Measurements from ENCODE around the gene CDH8.

The CDH8 gene

GRCh38 chr16:62038646-62039045, 2.4 kb upstream of the CDH8 start:
- Histone ChIP-seq H3K9me3 (ENCODE audit: control insufficient read depth, low read length) (no peaks in the 10 kb centered on the region), H2AK5ac (ENCODE audit: low read length, severe bottlenecking) (no peak overlapping the region), H3K36me3 (ENCODE audit: control insufficient read depth in 1 of 2, insufficient read depth in 2 of 2, low read depth in 1 of 2, low read length in 2 of 2) (no peaks in the 10 kb centered on the region), H2BK120ac (ENCODE audit: low read depth, low read length) (no peak overlapping the region), H3K4me2 (ENCODE audit: low read length, poor library complexity, severe bottlenecking) (no peak overlapping the region), H2BK15ac (ENCODE audit: low read depth, poor library complexity, severe bottlenecking) (no peak overlapping the region), H3K14ac (ENCODE audit: low read length in 2 of 2) (no peak overlapping the region), H3K27ac (ENCODE audit: low read length, poor library complexity, severe bottlenecking) (no peak overlapping the region), H3K4me1 (ENCODE audit: control insufficient read depth, insufficient read depth, low read depth, low read length) (peaks cover 22% of the 10 kb centered on the region), H3K18ac (ENCODE audit: low read depth in 1 of 2, low read length in 2 of 2) (no peak overlapping the region), H4K8ac (ENCODE audit: low read length) (no peak overlapping the region), H3K4ac (ENCODE audit: low read depth in 1 of 2, low read length in 2 of 2) (no peak overlapping the region), H3K79me1 (replicated peaks; ENCODE audit: low read length, poor library complexity, severe bottlenecking) (no peaks in the 10 kb centered on the region), H2BK5ac (ENCODE audit: low read depth, low read length, poor library complexity, severe bottlenecking) (no peak overlapping the region), H3K27me3 (ENCODE audit: control insufficient read depth in 1 of 2, insufficient read depth in 1 of 2, low read length in 2 of 2) (peaks cover 30 to 42% of the 10 kb centered on the region in 2 experiments), H3K9ac (ENCODE audit: low read length) (no peak overlapping the region), H3K4me3 (ENCODE audit: insufficient read depth in 1 of 2, low read depth in 1 of 2, low read length in 2 of 2) (no peak overlapping the region), H2BK12ac (ENCODE audit: low read length in 2 of 2) (no peak overlapping the region), H2AFZ (ENCODE audit: low read depth, low read length) (no peak overlapping the region), H3K23ac (ENCODE audit: low read length in 2 of 2) (no peak overlapping the region), H4K91ac (ENCODE audit: low read length) (no peak overlapping the region)
- DNase-seq: no peak
- 59% methylated on average over 3 of the region's 3 CpGs for WGBS

DNA sequence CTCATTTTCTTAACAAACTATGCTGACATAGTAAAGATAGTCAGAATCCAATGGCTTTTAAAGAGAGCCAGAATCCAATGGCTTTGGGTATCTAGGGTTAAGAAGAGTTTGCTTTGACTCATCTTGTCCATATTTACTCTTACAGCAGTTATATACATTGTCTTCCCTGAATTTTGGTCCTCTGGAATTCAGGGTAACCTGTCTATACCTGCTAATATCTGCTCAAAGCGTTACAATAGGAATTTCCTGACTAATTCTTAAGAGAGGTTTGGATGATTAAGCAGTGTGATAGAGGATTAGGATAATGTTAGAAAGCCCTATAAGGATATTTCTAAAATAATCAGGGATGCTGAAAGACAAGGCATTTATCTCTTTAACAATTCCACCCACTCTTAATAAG, 2.0 kb upstream of the CDH8 start:
- no peak overlapping the region for H3K9ac ChIP-seq (ENCODE audit: low read length)
- peaks cover 22% of the 10 kb centered on the region for H3K4me1 ChIP-seq (ENCODE audit: control insufficient read depth, insufficient read depth, low read depth, low read length)
- no peak overlapping the region for H2BK5ac ChIP-seq (ENCODE audit: low read depth, low read length, poor library complexity, severe bottlenecking)
- H3K23ac ChIP-seq (ENCODE audit: low read length in 2 of 2): no peak overlapping the region
- no peaks in the 10 kb centered on the region for H3K79me1 ChIP-seq (replicated peaks; ENCODE audit: low read length, poor library complexity, severe bottlenecking)
- H2AFZ ChIP-seq (ENCODE audit: low read depth, low read length): no peak overlapping the region
- H3K9me3 ChIP-seq (ENCODE audit: control insufficient read depth, low read length): no peaks in the 10 kb centered on the region
- no peak overlapping the region for H2BK120ac ChIP-seq (ENCODE audit: low read depth, low read length)
- WGBS: 78% methylated on average over 1 of the region's 1 CpG
- no peak overlapping the region for H3K4me3 ChIP-seq (ENCODE audit: insufficient read depth in 1 of 2, low read depth in 1 of 2, low read length in 2 of 2)
- H3K4me2 ChIP-seq (ENCODE audit: low read length, poor library complexity, severe bottlenecking): no peak overlapping the region
- H3K4ac ChIP-seq (ENCODE audit: low read depth in 1 of 2, low read length in 2 of 2): no peak overlapping the region
- H2BK12ac ChIP-seq (ENCODE audit: low read length in 2 of 2): no peak overlapping the region
- H3K27me3 ChIP-seq (ENCODE audit: control insufficient read depth in 1 of 2, insufficient read depth in 1 of 2, low read length in 2 of 2): peaks cover 30 to 46% of the 10 kb centered on the region in 2 experiments
- no peak overlapping the region for H4K91ac ChIP-seq (ENCODE audit: low read length)
- H2BK15ac ChIP-seq (ENCODE audit: low read depth, poor library complexity, severe bottlenecking): no peak overlapping the region
- no peak overlapping the region for H3K14ac ChIP-seq (ENCODE audit: low read length in 2 of 2)
- no peaks in the 10 kb centered on the region for H3K36me3 ChIP-seq (ENCODE audit: control insufficient read depth in 1 of 2, insufficient read depth in 2 of 2, low read depth in 1 of 2, low read length in 2 of 2)
- no peak overlapping the region for H2AK5ac ChIP-seq (ENCODE audit: low read length, severe bottlenecking)
- no peak overlapping the region for H4K8ac ChIP-seq (ENCODE audit: low read length)
- no peak overlapping the region for H3K27ac ChIP-seq (ENCODE audit: low read length, poor library complexity, severe bottlenecking)
- no peak overlapping the region for H3K18ac ChIP-seq (ENCODE audit: low read depth in 1 of 2, low read length in 2 of 2)
- no peak for DNase-seq

- H2AFZ ChIP-seq (ENCODE audit: low read depth, low read length): no peak overlapping the region
- H3K9ac ChIP-seq (ENCODE audit: low read length): no peak overlapping the region
- no peak overlapping the region for H3K14ac ChIP-seq (ENCODE audit: low read length in 2 of 2)
- H3K4ac ChIP-seq (ENCODE audit: low read depth in 1 of 2, low read length in 2 of 2): no peak overlapping the region
- H2BK15ac ChIP-seq (ENCODE audit: low read depth, poor library complexity, severe bottlenecking): no peak overlapping the region
- H2BK5ac ChIP-seq (ENCODE audit: low read depth, low read length, poor library complexity, severe bottlenecking): no peak overlapping the region
- no peak overlapping the region for H2AK5ac ChIP-seq (ENCODE audit: low read length, severe bottlenecking)
- H4K91ac ChIP-seq (ENCODE audit: low read length): no peak overlapping the region
- WGBS: 4% methylated on average over 13 of the region's 15 CpGs
- peaks cover 30 to 52% of the 10 kb centered on the region in 2 experiments for H3K27me3 ChIP-seq (ENCODE audit: control insufficient read depth in 1 of 2, insufficient read depth in 1 of 2, low read length in 2 of 2)
- H3K9me3 ChIP-seq (ENCODE audit: control insufficient read depth, low read length): no peaks in the 10 kb centered on the region
- no peaks in the 10 kb centered on the region for H3K36me3 ChIP-seq (ENCODE audit: control insufficient read depth in 1 of 2, insufficient read depth in 2 of 2, low read depth in 1 of 2, low read length in 2 of 2)
- no peak overlapping the region for H2BK120ac ChIP-seq (ENCODE audit: low read depth, low read length)
- no peak overlapping the region for H4K8ac ChIP-seq (ENCODE audit: low read length)
- H3K4me3 ChIP-seq (ENCODE audit: insufficient read depth in 1 of 2, low read depth in 1 of 2, low read length in 2 of 2): no peak overlapping the region
- no peak overlapping the region for H3K18ac ChIP-seq (ENCODE audit: low read depth in 1 of 2, low read length in 2 of 2)
- DNase-seq: no peak
- H3K4me1 ChIP-seq (ENCODE audit: control insufficient read depth, insufficient read depth, low read depth, low read length): peaks cover 22% of the 10 kb centered on the region
- H3K4me2 ChIP-seq (ENCODE audit: low read length, poor library complexity, severe bottlenecking): peak overlapping the region; percentile 46
- H2BK12ac ChIP-seq (ENCODE audit: low read length in 2 of 2): no peak overlapping the region
- no peaks in the 10 kb centered on the region for H3K79me1 ChIP-seq (replicated peaks; ENCODE audit: low read length, poor library complexity, severe bottlenecking)
- no peak overlapping the region for H3K27ac ChIP-seq (ENCODE audit: low read length, poor library complexity, severe bottlenecking)
- H3K23ac ChIP-seq (ENCODE audit: low read length in 2 of 2): no peak overlapping the region
Measured at GRCh38 chr16:62036802-62037135, 531 bp upstream of the CDH8 start.

- H3K4me1 ChIP-seq (ENCODE audit: control insufficient read depth, insufficient read depth, low read depth, low read length): peaks cover 22% of the 10 kb centered on the region
- no peak overlapping the region for H2BK120ac ChIP-seq (ENCODE audit: low read depth, low read length)
- DNase-seq: no peak
- no peak overlapping the region for H2AFZ ChIP-seq (ENCODE audit: low read depth, low read length)
- no peak overlapping the region for H3K27ac ChIP-seq (ENCODE audit: low read length, poor library complexity, severe bottlenecking)
- no peak overlapping the region for H2BK5ac ChIP-seq (ENCODE audit: low read depth, low read length, poor library complexity, severe bottlenecking)
- H2BK12ac ChIP-seq (ENCODE audit: low read length in 2 of 2): no peak overlapping the region
- no peak overlapping the region for H2AK5ac ChIP-seq (ENCODE audit: low read length, severe bottlenecking)
- H3K9me3 ChIP-seq (ENCODE audit: control insufficient read depth, low read length): no peaks in the 10 kb centered on the region
- H3K79me1 ChIP-seq (replicated peaks; ENCODE audit: low read length, poor library complexity, severe bottlenecking): no peaks in the 10 kb centered on the region
- H3K4ac ChIP-seq (ENCODE audit: low read depth in 1 of 2, low read length in 2 of 2): no peak overlapping the region
- WGBS: 3% methylated on average over 65 of the region's 65 CpGs
- H3K4me3 ChIP-seq (ENCODE audit: insufficient read depth in 1 of 2, low read depth in 1 of 2, low read length in 2 of 2): peak overlapping the region; percentile 24 to 54
- peak overlapping the region; percentile 97 for H3K4me2 ChIP-seq (ENCODE audit: low read length, poor library complexity, severe bottlenecking)
- no peak overlapping the region for H4K8ac ChIP-seq (ENCODE audit: low read length)
- H3K14ac ChIP-seq (ENCODE audit: low read length in 2 of 2): no peak overlapping the region
- H2BK15ac ChIP-seq (ENCODE audit: low read depth, poor library complexity, severe bottlenecking): no peak overlapping the region
- peaks cover 30 to 52% of the 10 kb centered on the region in 2 experiments for H3K27me3 ChIP-seq (ENCODE audit: control insufficient read depth in 1 of 2, insufficient read depth in 1 of 2, low read length in 2 of 2)
- H3K9ac ChIP-seq (ENCODE audit: low read length): no peak overlapping the region
- no peak overlapping the region for H3K18ac ChIP-seq (ENCODE audit: low read depth in 1 of 2, low read length in 2 of 2)
- H3K36me3 ChIP-seq (ENCODE audit: control insufficient read depth in 1 of 2, insufficient read depth in 2 of 2, low read depth in 1 of 2, low read length in 2 of 2): no peaks in the 10 kb centered on the region
- H3K23ac ChIP-seq (ENCODE audit: low read length in 2 of 2): no peak overlapping the region
- no peak overlapping the region for H4K91ac ChIP-seq (ENCODE audit: low read length)
Measured at GRCh38 chr16:62035115-62036092, 834 bp downstream of the CDH8 start.

Measured in mesenchymal stem cell (in vitro differentiated cells and primary cell).